GM12873 (cell line): ENCODE results near the gene MCOLN1.

Source experiments
- TF ChIP-seq, protein P1 (sequence below): IDR thresholded peaks from 2 replicates; pipeline ENCODE4 v1.5.1; 2012; ENCODE audit warnings: low read depth, mild to moderate bottlenecking, moderate library complexity, low read length, control low read depth; ENCODE audit not compliant: insufficient read depth; ENCODE audit errors: missing control alignments

Gene MCOLN1

GRCh38 chr19:7505288-7505681, 17.1 kb upstream of the MCOLN1 start:
- TF ChIP-seq, protein P1, sequence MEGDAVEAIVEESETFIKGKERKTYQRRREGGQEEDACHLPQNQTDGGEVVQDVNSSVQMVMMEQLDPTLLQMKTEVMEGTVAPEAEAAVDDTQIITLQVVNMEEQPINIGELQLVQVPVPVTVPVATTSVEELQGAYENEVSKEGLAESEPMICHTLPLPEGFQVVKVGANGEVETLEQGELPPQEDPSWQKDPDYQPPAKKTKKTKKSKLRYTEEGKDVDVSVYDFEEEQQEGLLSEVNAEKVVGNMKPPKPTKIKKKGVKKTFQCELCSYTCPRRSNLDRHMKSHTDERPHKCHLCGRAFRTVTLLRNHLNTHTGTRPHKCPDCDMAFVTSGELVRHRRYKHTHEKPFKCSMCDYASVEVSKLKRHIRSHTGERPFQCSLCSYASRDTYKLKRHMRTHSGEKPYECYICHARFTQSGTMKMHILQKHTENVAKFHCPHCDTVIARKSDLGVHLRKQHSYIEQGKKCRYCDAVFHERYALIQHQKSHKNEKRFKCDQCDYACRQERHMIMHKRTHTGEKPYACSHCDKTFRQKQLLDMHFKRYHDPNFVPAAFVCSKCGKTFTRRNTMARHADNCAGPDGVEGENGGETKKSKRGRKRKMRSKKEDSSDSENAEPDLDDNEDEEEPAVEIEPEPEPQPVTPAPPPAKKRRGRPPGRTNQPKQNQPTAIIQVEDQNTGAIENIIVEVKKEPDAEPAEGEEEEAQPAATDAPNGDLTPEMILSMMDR: no peak

DNA sequence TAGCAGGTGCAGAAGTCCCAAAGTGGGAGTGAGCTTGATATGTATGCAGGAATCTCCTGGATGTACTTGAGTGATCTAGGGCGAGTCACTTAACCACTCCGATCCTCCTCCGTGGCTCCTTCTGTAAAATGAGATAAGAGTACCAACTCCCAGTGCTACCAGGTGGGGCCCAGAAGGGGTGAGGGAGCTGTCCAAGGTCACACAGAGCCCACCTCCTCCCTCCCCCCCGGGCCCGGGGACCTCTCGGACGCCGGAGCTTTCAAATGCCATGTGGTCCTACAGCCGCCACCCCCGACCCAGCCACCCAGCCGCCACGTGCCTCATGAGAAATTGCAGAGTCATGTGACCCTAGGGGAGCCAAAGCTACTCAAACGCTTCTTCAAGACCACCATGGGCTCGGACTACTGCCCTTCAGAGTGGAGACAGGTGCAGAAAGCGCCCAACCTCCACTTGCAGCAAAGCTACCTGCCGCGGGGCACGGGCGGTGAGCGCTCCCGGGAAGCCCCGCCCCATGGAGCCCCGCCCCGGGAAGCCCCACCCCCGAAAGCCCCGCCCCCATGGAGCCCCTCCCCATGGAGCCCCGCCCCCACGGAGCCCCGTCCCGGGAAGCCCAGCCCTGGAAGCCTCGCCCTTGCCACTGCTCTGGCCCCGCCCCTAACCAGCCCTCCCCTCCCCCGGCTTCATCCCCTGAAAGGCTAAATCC, 16.6 kb upstream of the MCOLN1 start:
- TF ChIP-seq, protein P1: no peak

DNA sequence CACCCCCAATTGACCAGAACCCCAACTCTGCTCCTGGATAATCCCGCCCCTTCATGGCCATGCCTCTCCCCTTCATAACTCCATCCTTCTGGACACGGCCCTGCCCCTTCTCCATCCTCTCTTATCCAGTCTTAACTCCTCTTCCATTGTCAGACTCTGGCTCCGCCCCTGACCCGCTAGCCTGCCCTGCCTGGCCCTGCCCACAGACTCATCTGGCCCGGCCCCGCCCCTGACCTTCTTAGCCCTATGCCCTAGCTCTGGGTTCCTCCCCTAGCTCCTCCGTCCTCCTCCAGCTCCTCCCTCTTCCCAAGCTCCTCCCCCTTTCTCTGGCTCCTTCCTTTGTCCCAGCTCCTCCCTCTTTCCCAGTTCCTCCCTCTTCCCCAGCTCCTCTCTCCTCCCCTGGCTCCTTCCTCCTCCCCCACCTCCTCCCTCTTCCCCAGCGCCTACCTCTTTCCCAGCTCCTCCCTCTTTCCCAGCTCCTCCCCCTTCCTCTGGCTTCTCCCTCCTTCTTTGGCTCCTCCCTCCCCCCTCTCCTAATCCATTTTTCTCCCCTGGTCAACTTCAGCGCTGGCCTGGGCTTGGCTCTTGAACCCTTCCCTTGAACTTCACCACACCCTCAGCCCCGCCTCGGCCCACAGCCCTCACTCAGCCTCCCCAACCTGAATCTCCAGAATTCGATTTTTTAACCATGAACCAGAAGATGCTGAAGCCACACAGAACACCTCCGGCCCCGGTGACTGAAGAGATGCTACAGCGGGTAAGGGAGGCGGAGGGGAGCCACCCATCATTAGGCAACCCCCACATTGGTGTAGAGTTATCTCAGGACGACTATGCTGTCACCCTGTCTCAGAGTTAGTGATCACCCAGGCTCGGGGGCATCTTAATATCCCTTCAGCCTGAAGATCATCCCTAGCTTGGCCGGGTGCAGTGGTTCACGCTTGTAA, 15.8 kb upstream of the MCOLN1 start:
- TF ChIP-seq, protein P1: no peak

DNA sequence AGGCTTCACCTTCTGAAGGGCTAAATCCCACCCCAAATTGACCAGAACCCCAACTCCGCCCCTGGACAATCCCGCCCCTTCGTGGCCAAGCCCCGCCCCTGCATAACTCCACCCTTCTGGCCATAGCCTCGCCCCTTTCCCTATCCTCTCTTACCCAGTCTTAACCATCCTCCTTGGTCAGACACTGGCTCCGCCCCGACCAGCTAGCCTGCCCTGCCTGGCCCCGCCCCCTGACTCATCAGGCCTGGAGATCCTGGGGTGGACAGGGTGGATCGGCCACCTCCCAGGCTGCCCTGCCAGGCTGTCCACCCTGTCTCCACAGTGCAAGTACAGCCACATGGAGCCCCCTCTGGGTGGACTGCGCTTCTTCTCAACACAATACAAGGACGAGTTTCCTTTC, 14.5 kb upstream of the MCOLN1 start:
- TF ChIP-seq, protein P1: no peak

DNA sequence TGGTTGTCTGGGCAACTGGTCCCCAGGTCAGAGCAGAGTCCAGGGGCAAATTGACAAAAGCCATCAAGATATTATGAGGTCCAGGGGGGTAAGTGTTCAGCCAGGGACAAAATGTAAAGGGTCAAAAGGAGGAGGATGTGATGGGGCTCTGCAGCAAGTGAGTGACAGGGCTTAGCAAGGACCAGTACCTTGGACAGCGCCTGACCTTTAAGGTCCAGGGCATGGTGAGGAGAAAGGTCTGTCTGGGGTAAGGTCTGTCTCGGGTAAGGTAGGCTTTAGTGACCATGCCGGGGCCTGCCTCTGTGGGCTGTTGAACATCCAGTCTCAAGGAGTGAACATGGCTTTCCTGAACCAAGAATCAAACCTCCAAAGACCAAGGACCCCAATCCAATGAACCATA, 12.8 kb upstream of the MCOLN1 start:
- TF ChIP-seq, protein P1: no peak

GRCh38 chr19:7512400-7512851, 10.0 kb upstream of the MCOLN1 start:
- TF ChIP-seq, protein P1: no peak
